Measurements from ENCODE around the gene TTC9B. TPM values are rescaled to one million over a fixed set of nuclear protein-coding genes. Genes with fewer than 3 reads are reported as not detected.

The TTC9B gene
- total and polyA plus RNA-seq, 2 donors (not counting 1 experiment from before 2014, with no cell fraction given), result not detected

DNA sequence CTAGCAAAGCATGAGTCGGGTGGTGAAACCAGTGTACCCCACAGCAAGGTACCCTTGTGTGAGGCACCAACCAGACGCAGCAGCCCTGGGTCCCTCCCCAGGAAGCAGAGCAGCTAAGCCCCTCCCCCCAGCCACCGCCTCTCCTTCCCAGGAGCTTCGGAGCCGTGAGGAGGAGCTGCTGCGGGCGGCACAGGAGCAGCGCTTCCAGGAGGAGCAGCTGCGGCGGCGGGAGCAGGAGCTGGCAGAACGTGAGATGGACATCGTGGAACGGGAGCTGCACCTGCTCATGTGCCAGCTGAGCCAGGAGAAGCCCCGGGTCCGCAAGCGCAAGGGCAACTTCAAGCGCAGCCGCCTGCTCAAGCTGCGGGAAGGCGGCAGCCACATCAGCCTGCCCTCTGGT is 12.4 kb downstream of the TTC9B start:
- ChIA-PET POLR2A (no interaction called here), CTCF (interaction anchor here (0.6 kb wide), 1 partner anchor 20 kb away, joined by 3 read pairs; no protein-coding TSS in a partner anchor)
- no peak overlapping the region for H3K27ac Mint-ChIP-seq
- Histone ChIP-seq H2AFZ (ENCODE audit: insufficient read depth, low read depth, low read length, poor library complexity, severe bottlenecking) (no peak overlapping the region), H4K20me1 (ENCODE audit: control insufficient read depth, insufficient read depth, low read length, poor library complexity, severe bottlenecking) (no peaks in the 10 kb centered on the region), H3K9ac (ENCODE audit: low read length) (no peak overlapping the region), H3K4me2 (replicated peaks; ENCODE audit: low read depth, low read length, poor library complexity, severe bottlenecking) (no peak overlapping the region), H3K79me2 (ENCODE audit: control insufficient read depth, insufficient read depth, low read length) (no peaks in the 10 kb centered on the region), H3K27ac (ENCODE audit: low read length in 2 of 2) (no peak overlapping the region), H3K27me3 (replicated peaks in 1 of 4; ENCODE audit: control extremely low read depth in 1 of 4, control insufficient read depth in 3 of 4, insufficient read depth in 4 of 4, low read length in 3 of 4) (no peaks in the 10 kb centered on the region), H3K4me3 (ENCODE audit: control extremely low read depth in 1 of 5, extremely low read depth in 1 of 5, insufficient read depth in 1 of 5, low read depth in 2 of 5, low read length in 4 of 5) (no peak overlapping the region), H3K36me3 (replicated peaks in 1 of 2; ENCODE audit: control extremely low read depth in 1 of 2, control insufficient read depth in 1 of 2, extremely low read depth in 1 of 2, insufficient read depth in 2 of 2, low read length in 1 of 2) (peaks cover 3 to 13% of the 10 kb centered on the region in 2 experiments), H3K4me1 (ENCODE audit: control insufficient read depth in 2 of 2, insufficient read depth in 2 of 2, low read length in 2 of 2) (no peaks in the 10 kb centered on the region), H3K9me3 (ENCODE audit: control extremely low read depth in 1 of 3, control insufficient read depth in 2 of 3, insufficient read depth in 1 of 3, low read length in 2 of 3) (no peaks in the 10 kb centered on the region)
- H3K27me3 Mint-ChIP-seq, result no peaks in the 10 kb centered on the region
- 97% methylated on average over 21 of the region's 21 CpGs for WGBS (ENCODE audit: insufficient coverage)
- DNase-seq (no peak), ATAC-seq (ENCODE audit: low read depth) (no peak)
- intact Hi-C loops (cut with micrococcal nuclease), result no loop called here
- H3K9me3 Mint-ChIP-seq (ENCODE audit: insufficient read depth), result no peaks in the 10 kb centered on the region
- H3K4me3 Mint-ChIP-seq, result no peak overlapping the region
- TF ChIP-seq EZH2 (IDR thresholded peaks at IDR 0.05; ENCODE audit: borderline replicate concordance, insufficient read depth, low read depth, low read length, poor library complexity, severe bottlenecking), result no peak
- TF ChIP-seq, protein P1, sequence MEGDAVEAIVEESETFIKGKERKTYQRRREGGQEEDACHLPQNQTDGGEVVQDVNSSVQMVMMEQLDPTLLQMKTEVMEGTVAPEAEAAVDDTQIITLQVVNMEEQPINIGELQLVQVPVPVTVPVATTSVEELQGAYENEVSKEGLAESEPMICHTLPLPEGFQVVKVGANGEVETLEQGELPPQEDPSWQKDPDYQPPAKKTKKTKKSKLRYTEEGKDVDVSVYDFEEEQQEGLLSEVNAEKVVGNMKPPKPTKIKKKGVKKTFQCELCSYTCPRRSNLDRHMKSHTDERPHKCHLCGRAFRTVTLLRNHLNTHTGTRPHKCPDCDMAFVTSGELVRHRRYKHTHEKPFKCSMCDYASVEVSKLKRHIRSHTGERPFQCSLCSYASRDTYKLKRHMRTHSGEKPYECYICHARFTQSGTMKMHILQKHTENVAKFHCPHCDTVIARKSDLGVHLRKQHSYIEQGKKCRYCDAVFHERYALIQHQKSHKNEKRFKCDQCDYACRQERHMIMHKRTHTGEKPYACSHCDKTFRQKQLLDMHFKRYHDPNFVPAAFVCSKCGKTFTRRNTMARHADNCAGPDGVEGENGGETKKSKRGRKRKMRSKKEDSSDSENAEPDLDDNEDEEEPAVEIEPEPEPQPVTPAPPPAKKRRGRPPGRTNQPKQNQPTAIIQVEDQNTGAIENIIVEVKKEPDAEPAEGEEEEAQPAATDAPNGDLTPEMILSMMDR (IDR thresholded peaks at IDR 0.05), result no peak
- no peaks in the 10 kb centered on the region for H3K4me1 Mint-ChIP-seq

DNA sequence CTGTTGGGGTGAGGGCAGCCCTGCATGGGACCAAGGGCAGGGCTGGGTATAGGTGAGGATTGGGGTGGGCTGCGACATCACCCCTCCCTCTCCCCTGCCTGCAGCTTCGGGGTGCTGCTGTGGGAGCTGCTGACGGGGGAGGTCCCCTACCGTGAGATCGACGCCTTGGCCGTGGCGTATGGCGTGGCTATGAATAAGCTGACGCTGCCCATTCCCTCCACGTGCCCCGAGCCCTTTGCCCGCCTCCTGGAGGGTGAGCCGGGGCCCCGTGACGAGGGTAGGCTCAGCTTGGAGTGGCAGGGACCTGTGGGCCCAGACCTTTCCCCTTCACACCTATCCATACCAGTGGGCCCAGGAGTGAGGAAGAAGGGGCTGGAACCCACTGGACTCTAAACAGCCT is 13.8 kb downstream of the TTC9B start:
- Mint-ChIP-seq H3K9me3 (ENCODE audit: insufficient read depth) (no peaks in the 10 kb centered on the region), H3K4me3 (no peak overlapping the region), H3K27ac (no peak overlapping the region), H3K27me3 (no peaks in the 10 kb centered on the region), H3K4me1 (no peaks in the 10 kb centered on the region)
- Histone ChIP-seq H4K20me1 (ENCODE audit: control insufficient read depth, insufficient read depth, low read length, poor library complexity, severe bottlenecking) (no peaks in the 10 kb centered on the region), H3K36me3 (replicated peaks in 1 of 2; ENCODE audit: control extremely low read depth in 1 of 2, control insufficient read depth in 1 of 2, extremely low read depth in 1 of 2, insufficient read depth in 2 of 2, low read length in 1 of 2) (peaks cover 3 to 13% of the 10 kb centered on the region in 2 experiments), H3K79me2 (ENCODE audit: control insufficient read depth, insufficient read depth, low read length) (no peaks in the 10 kb centered on the region), H3K4me2 (replicated peaks; ENCODE audit: low read depth, low read length, poor library complexity, severe bottlenecking) (no peak overlapping the region), H2AFZ (ENCODE audit: insufficient read depth, low read depth, low read length, poor library complexity, severe bottlenecking) (no peak overlapping the region), H3K27me3 (replicated peaks in 1 of 4; ENCODE audit: control extremely low read depth in 1 of 4, control insufficient read depth in 3 of 4, insufficient read depth in 4 of 4, low read length in 3 of 4) (no peaks in the 10 kb centered on the region), H3K4me3 (ENCODE audit: control extremely low read depth in 1 of 5, extremely low read depth in 1 of 5, insufficient read depth in 1 of 5, low read depth in 2 of 5, low read length in 4 of 5) (no peak overlapping the region), H3K9ac (ENCODE audit: low read length) (no peak overlapping the region), H3K27ac (ENCODE audit: low read length in 2 of 2) (no peak overlapping the region), H3K9me3 (ENCODE audit: control extremely low read depth in 1 of 3, control insufficient read depth in 2 of 3, insufficient read depth in 1 of 3, low read length in 2 of 3) (no peaks in the 10 kb centered on the region), H3K4me1 (ENCODE audit: control insufficient read depth in 2 of 2, insufficient read depth in 2 of 2, low read length in 2 of 2) (no peaks in the 10 kb centered on the region)
- DNase-seq (no peak), ATAC-seq (ENCODE audit: low read depth) (no peak)
- intact Hi-C loops (cut with micrococcal nuclease), result no loop called here
- WGBS (ENCODE audit: insufficient coverage), result 97% methylated on average over 10 of the region's 16 CpGs
- ChIA-PET POLR2A (no interaction called here), CTCF (no interaction called here)
- TF ChIP-seq EZH2 (IDR thresholded peaks at IDR 0.05; ENCODE audit: borderline replicate concordance, insufficient read depth, low read depth, low read length, poor library complexity, severe bottlenecking), result no peak
- TF ChIP-seq, protein P1 (IDR thresholded peaks at IDR 0.05), result no peak
